ENCODE data around the gene SCNM1. TPM values are rescaled to one million over a fixed set of nuclear protein-coding genes. Genes with fewer than 3 reads are reported as not detected.
A peak's percentile ranks its signal among the peaks of the same experiment; 100 is the strongest.

The SCNM1 gene
- total RNA-seq, 1 donor from 2014 or later: 34.9 TPM

DNA sequence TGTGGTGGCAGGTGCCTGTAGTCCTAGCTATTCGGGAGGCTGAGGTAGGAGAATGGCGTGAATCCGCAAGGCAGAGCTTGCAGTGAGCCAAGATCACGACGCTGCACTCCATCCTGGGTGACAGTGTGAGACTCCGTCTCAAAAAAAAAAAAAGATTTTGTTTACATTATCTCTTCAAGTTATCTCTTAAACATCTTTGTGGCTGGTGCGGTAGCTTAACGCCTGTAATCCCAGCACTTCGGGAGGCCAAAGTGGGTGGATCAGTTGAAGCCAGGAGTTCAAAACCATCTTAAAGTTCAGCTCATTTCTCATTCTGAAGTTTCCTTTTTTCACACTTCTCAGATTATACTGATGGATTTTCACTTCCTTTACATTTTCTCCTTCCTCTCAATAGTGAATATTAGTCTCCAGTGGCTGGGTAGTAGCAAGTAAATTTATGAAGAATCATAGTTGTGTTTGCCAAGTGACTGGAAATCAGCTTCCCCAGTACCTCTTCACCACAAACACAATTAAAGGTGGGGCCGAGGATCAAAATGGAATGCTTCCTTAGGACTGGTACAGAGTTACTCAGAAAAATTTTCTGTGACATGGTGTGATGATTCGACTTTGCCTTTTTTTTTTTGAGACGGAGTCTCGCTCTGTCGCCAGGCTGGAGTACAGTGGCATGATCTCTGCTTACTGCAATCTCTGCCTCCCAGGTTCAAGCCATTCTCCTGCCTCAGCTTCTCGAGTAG is 46.2 kb downstream of the SCNM1 start:
- H3K27me3 Mint-ChIP-seq (ENCODE audit: low read depth): no peaks in the 10 kb centered on the region
- H3K27ac Mint-ChIP-seq: peak overlapping the region; percentile 87
- H3K4me1 Mint-ChIP-seq: peaks cover 17% of the 10 kb centered on the region
- no peak overlapping the region for H3K4me3 Mint-ChIP-seq
- H3K36me3 Mint-ChIP-seq: peaks cover 30% of the 10 kb centered on the region
- TF ChIP-seq, protein P1, sequence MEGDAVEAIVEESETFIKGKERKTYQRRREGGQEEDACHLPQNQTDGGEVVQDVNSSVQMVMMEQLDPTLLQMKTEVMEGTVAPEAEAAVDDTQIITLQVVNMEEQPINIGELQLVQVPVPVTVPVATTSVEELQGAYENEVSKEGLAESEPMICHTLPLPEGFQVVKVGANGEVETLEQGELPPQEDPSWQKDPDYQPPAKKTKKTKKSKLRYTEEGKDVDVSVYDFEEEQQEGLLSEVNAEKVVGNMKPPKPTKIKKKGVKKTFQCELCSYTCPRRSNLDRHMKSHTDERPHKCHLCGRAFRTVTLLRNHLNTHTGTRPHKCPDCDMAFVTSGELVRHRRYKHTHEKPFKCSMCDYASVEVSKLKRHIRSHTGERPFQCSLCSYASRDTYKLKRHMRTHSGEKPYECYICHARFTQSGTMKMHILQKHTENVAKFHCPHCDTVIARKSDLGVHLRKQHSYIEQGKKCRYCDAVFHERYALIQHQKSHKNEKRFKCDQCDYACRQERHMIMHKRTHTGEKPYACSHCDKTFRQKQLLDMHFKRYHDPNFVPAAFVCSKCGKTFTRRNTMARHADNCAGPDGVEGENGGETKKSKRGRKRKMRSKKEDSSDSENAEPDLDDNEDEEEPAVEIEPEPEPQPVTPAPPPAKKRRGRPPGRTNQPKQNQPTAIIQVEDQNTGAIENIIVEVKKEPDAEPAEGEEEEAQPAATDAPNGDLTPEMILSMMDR (IDR thresholded peaks at IDR 0.05; ENCODE audit: unreplicated experiment): no peak
- H3K9me3 Mint-ChIP-seq: no peaks in the 10 kb centered on the region
- no peak for DNase-seq (ENCODE audit: low spot score in 2 of 2, unreplicated experiment in 2 of 2)

GRCh38 chr1:151213560-151213959 is 47.6 kb downstream of the SCNM1 start:
- no peak for DNase-seq (ENCODE audit: low spot score in 2 of 2, unreplicated experiment in 2 of 2)
- peaks cover 17% of the 10 kb centered on the region for H3K4me1 Mint-ChIP-seq
- no peak overlapping the region for H3K4me3 Mint-ChIP-seq
- H3K27me3 Mint-ChIP-seq (ENCODE audit: low read depth): no peaks in the 10 kb centered on the region
- H3K36me3 Mint-ChIP-seq: peaks cover 24% of the 10 kb centered on the region
- TF ChIP-seq, protein P1 (IDR thresholded peaks at IDR 0.05; ENCODE audit: unreplicated experiment): no peak
- H3K27ac Mint-ChIP-seq: peak overlapping the region; percentile 64
- H3K9me3 Mint-ChIP-seq: no peaks in the 10 kb centered on the region

Other genes with a start within 250 kb of the SCNM1 start
- gene SETDB1, start 239.8 kb upstream of the SCNM1 start, total RNA-seq: 101 to 103 TPM (median 101 TPM) in 3 replicates
- gene CERS2, start 191.3 kb upstream of the SCNM1 start, total RNA-seq: 127 to 137 TPM (median 132 TPM) in 3 replicates
- gene ANXA9, start 183.9 kb upstream of the SCNM1 start, total RNA-seq: 1.2 TPM in 3 replicates
- gene MINDY1, start 159.2 kb upstream of the SCNM1 start, total RNA-seq: 29.7 to 31.7 TPM (median 30.9 TPM) in 3 replicates
- gene PRUNE1, start 157.7 kb upstream of the SCNM1 start, total RNA-seq: 25.0 to 25.8 TPM (median 25.4 TPM) in 3 replicates
- gene BNIPL, start 129.6 kb upstream of the SCNM1 start, total RNA-seq: 4.2 to 5.7 TPM (median 4.6 TPM) in 3 replicates
- gene C1orf56, start 118.4 kb upstream of the SCNM1 start, total RNA-seq: 4.2 to 4.6 TPM (median 4.2 TPM) in 3 replicates
- gene CDC42SE1, start 106.5 kb upstream of the SCNM1 start, total RNA-seq: 93.4 to 97.8 TPM (median 97.0 TPM) in 3 replicates
- 16.3 to 18.9 TPM (median 16.9 TPM) in 3 replicates for gene MLLT11, start 105.7 kb upstream of the SCNM1 start, total RNA-seq
- 10.5 to 11.9 TPM (median 11.6 TPM) in 3 replicates for gene GABPB2, start 95.4 kb upstream of the SCNM1 start, total RNA-seq
- gene SEMA6C, start 19.5 kb upstream of the SCNM1 start, total RNA-seq: 14.9 to 15.0 TPM (median 14.9 TPM) in 3 replicates
- gene TNFAIP8L2, start 9.5 kb upstream of the SCNM1 start, total RNA-seq: not detected in 3 replicates
- gene LYSMD1, start 242 bp upstream of the SCNM1 start, total RNA-seq: 9.9 to 11.8 TPM (median 11.4 TPM) in 3 replicates
- gene TMOD4, start 9.8 kb downstream of the SCNM1 start, total RNA-seq: 0.77 to 1.7 TPM (median 1.1 TPM) in 3 replicates
- 76.8 to 87.2 TPM (median 82.3 TPM) in 3 replicates for gene VPS72, start 24.1 kb downstream of the SCNM1 start, total RNA-seq
- 122 to 130 TPM (median 124 TPM) in 3 replicates for gene PIP5K1A, start 32.4 kb downstream of the SCNM1 start, total RNA-seq
- 114 to 127 TPM (median 126 TPM) in 3 replicates for gene PSMD4, start 88.6 kb downstream of the SCNM1 start, total RNA-seq
- gene ZNF687, start 116.2 kb downstream of the SCNM1 start, total RNA-seq: 32.1 to 37.2 TPM (median 32.3 TPM) in 3 replicates
- 67.2 to 77.6 TPM (median 73.7 TPM) in 3 replicates for gene PI4KB, start 161.3 kb downstream of the SCNM1 start, total RNA-seq
- 82.8 to 89.5 TPM (median 88.2 TPM) in 3 replicates for gene RFX5, start 181.1 kb downstream of the SCNM1 start, total RNA-seq
- 51.1 to 58.5 TPM (median 53.3 TPM) in 3 replicates for gene SELENBP1, start 206.6 kb downstream of the SCNM1 start, total RNA-seq
- 202 to 207 TPM (median 202 TPM) in 3 replicates for gene PSMB4, start 233.4 kb downstream of the SCNM1 start, total RNA-seq